ENCODE measurements around the gene NGB. TPM values are rescaled to one million over a fixed set of nuclear protein-coding genes. Genes with fewer than 3 reads are reported as not detected.

Gene NGB
- total and polyA plus RNA-seq, 2 donors (not counting 1 experiment from before 2014, with no cell fraction given): not detected

- Histone ChIP-seq H3K27me3 (ENCODE audit: control insufficient read depth, insufficient read depth, low read length) (no peaks in the 10 kb centered on the region), H3K36me3 (ENCODE audit: control insufficient read depth, insufficient read depth, low read length) (no peaks in the 10 kb centered on the region), H3K4me2 (ENCODE audit: extremely low read depth, insufficient read depth, low read length) (peak overlapping the region; percentile 41), H3K4me3 (replicated peaks in 1 of 4; ENCODE audit: control extremely low read depth in 1 of 4, insufficient read depth in 1 of 4, low read depth in 3 of 4, low read length in 4 of 4) (no peak overlapping the region), H4K20me1 (ENCODE audit: control insufficient read depth, extremely low read depth, insufficient read depth, low read length) (no peaks in the 10 kb centered on the region), H3K4me1 (ENCODE audit: control insufficient read depth, extremely low read depth, insufficient read depth, low read length) (peaks cover 15% of the 10 kb centered on the region), H3K9me3 (ENCODE audit: control insufficient read depth, insufficient read depth, low read depth, low read length) (no peaks in the 10 kb centered on the region), H3K79me2 (ENCODE audit: control insufficient read depth, insufficient read depth, low read length) (no peaks in the 10 kb centered on the region), H2AFZ (ENCODE audit: low read length) (no peak overlapping the region), H3K9ac (ENCODE audit: insufficient read depth, low read length) (no peak overlapping the region), H3K27ac (ENCODE audit: insufficient read depth, low read length) (peak overlapping the region; percentile 45)
- TF ChIP-seq, protein P1, sequence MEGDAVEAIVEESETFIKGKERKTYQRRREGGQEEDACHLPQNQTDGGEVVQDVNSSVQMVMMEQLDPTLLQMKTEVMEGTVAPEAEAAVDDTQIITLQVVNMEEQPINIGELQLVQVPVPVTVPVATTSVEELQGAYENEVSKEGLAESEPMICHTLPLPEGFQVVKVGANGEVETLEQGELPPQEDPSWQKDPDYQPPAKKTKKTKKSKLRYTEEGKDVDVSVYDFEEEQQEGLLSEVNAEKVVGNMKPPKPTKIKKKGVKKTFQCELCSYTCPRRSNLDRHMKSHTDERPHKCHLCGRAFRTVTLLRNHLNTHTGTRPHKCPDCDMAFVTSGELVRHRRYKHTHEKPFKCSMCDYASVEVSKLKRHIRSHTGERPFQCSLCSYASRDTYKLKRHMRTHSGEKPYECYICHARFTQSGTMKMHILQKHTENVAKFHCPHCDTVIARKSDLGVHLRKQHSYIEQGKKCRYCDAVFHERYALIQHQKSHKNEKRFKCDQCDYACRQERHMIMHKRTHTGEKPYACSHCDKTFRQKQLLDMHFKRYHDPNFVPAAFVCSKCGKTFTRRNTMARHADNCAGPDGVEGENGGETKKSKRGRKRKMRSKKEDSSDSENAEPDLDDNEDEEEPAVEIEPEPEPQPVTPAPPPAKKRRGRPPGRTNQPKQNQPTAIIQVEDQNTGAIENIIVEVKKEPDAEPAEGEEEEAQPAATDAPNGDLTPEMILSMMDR (conservative IDR thresholded peaks at IDR 0.05 in 1 of 2, IDR thresholded peaks at IDR 0.05 in 1 of 2; ENCODE audit: low read depth in 1 of 2, low read length in 2 of 2): no peak
- no peak for TF ChIP-seq EZH2 (IDR thresholded peaks at IDR 0.05; ENCODE audit: low read length, missing control alignments)
- peak; percentile 91 to 98 for DNase-seq (ENCODE audit: low read depth in 2 of 2)
Measured at GRCh38 chr14:77303417-77304156, 32.6 kb upstream of the NGB start.

DNA sequence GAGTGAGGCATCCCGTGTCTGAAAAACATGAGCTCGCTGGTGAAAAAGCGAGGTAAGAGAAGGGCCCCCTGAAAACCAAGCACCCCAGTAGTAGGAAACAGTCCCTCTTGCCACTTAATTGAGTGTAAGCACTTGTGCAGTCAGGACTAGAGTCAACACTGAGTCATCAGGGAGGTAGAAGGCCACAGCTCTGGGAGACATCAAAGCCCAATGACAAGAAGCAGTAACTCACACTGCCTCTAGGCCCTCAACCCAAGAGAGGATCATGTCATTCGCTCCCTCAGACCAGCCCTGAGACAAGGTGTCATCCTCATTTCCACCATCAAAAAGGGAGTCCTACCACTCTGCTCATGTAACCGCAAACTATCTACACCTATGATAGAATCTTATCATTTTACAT is 31.9 kb upstream of the NGB start:
- Histone ChIP-seq H3K9ac (ENCODE audit: insufficient read depth, low read length) (no peak overlapping the region), H3K4me3 (replicated peaks in 1 of 4; ENCODE audit: control extremely low read depth in 1 of 4, insufficient read depth in 1 of 4, low read depth in 3 of 4, low read length in 4 of 4) (no peak overlapping the region), H3K4me2 (ENCODE audit: extremely low read depth, insufficient read depth, low read length) (no peak overlapping the region), H3K27me3 (ENCODE audit: control insufficient read depth, insufficient read depth, low read length) (no peaks in the 10 kb centered on the region), H3K79me2 (ENCODE audit: control insufficient read depth, insufficient read depth, low read length) (no peaks in the 10 kb centered on the region), H3K9me3 (ENCODE audit: control insufficient read depth, insufficient read depth, low read depth, low read length) (no peaks in the 10 kb centered on the region), H3K4me1 (ENCODE audit: control insufficient read depth, extremely low read depth, insufficient read depth, low read length) (peaks cover 15% of the 10 kb centered on the region), H3K36me3 (ENCODE audit: control insufficient read depth, insufficient read depth, low read length) (no peaks in the 10 kb centered on the region), H2AFZ (ENCODE audit: low read length) (no peak overlapping the region), H4K20me1 (ENCODE audit: control insufficient read depth, extremely low read depth, insufficient read depth, low read length) (no peaks in the 10 kb centered on the region), H3K27ac (ENCODE audit: insufficient read depth, low read length) (no peak overlapping the region)
- peak; percentile 28 to 82 for DNase-seq (ENCODE audit: low read depth in 2 of 2)
- TF ChIP-seq, protein P1 (conservative IDR thresholded peaks at IDR 0.05 in 1 of 2, IDR thresholded peaks at IDR 0.05 in 1 of 2; ENCODE audit: low read depth in 1 of 2, low read length in 2 of 2): no peak
- no peak for TF ChIP-seq EZH2 (IDR thresholded peaks at IDR 0.05; ENCODE audit: low read length, missing control alignments)

- Histone ChIP-seq H2AFZ (ENCODE audit: low read length) (no peak overlapping the region), H3K27me3 (ENCODE audit: control insufficient read depth, insufficient read depth, low read length) (no peaks in the 10 kb centered on the region)
Measured at GRCh38 chr14:77301103-77301502, 30.1 kb upstream of the NGB start.

More at GRCh38 chr14:77301103-77301502, 30.1 kb upstream of the NGB start:
- Histone ChIP-seq H3K4me3 (replicated peaks in 1 of 4; ENCODE audit: control extremely low read depth in 1 of 4, insufficient read depth in 1 of 4, low read depth in 3 of 4, low read length in 4 of 4) (no peak overlapping the region), H3K4me1 (ENCODE audit: control insufficient read depth, extremely low read depth, insufficient read depth, low read length) (peaks cover 15% of the 10 kb centered on the region), H3K9ac (ENCODE audit: insufficient read depth, low read length) (no peak overlapping the region), H3K27ac (ENCODE audit: insufficient read depth, low read length) (no peak overlapping the region), H4K20me1 (ENCODE audit: control insufficient read depth, extremely low read depth, insufficient read depth, low read length) (no peaks in the 10 kb centered on the region), H3K4me2 (ENCODE audit: extremely low read depth, insufficient read depth, low read length) (no peak overlapping the region), H3K79me2 (ENCODE audit: control insufficient read depth, insufficient read depth, low read length) (no peaks in the 10 kb centered on the region), H3K9me3 (ENCODE audit: control insufficient read depth, insufficient read depth, low read depth, low read length) (no peaks in the 10 kb centered on the region), H3K36me3 (ENCODE audit: control insufficient read depth, insufficient read depth, low read length) (no peaks in the 10 kb centered on the region)
- TF ChIP-seq EZH2 (IDR thresholded peaks at IDR 0.05; ENCODE audit: low read length, missing control alignments): no peak
- TF ChIP-seq, protein P1 (conservative IDR thresholded peaks at IDR 0.05 in 1 of 2, IDR thresholded peaks at IDR 0.05 in 1 of 2; ENCODE audit: low read depth in 1 of 2, low read length in 2 of 2): peak; percentile 95 to 98
- DNase-seq (ENCODE audit: low read depth in 2 of 2): peak; percentile 81 to 89

All from fibroblast of lung (primary cell).